Endodermal cell (in vitro differentiated cells): ENCODE measurements around the gene COX4I2. TPM values are rescaled to one million over a fixed set of nuclear protein-coding genes. Genes with fewer than 3 reads are reported as not detected.

Source experiments
- DNase-seq: peaks from one replicate; pipeline ENCODE4 v3.0.0-alpha.2; 2017
- H3K27ac ChIP-seq: 2 replicates; pipeline ENCODE4 v1.5.1; 2013; ENCODE audit warnings: mild to moderate bottlenecking, low read depth, low read length, moderate library complexity
- H3K27me3 ChIP-seq: 2 replicates; pipeline ENCODE4 v1.6.1; 2013; ENCODE audit warnings: mild to moderate bottlenecking, low read length, moderate library complexity; ENCODE audit not compliant: insufficient read depth, control insufficient read depth, poor library complexity, severe bottlenecking
- H3K36me3 ChIP-seq: 2 replicates; pipeline ENCODE4 v1.7.0; 2013; ENCODE audit warnings: mild to moderate bottlenecking, low read length, moderate library complexity; ENCODE audit not compliant: control insufficient read depth, insufficient read depth
- H3K4me1 ChIP-seq: one replicate; pipeline ENCODE4 v1.7.0; 2013; ENCODE audit warnings: low read length; ENCODE audit not compliant: control insufficient read depth, insufficient read depth
- H3K4me3 ChIP-seq: 2 replicates; pipeline ENCODE4 v1.5.1; 2013; ENCODE audit warnings: mild to moderate bottlenecking, low read length, moderate library complexity
- H3K9ac ChIP-seq: 2 replicates; pipeline ENCODE4 v1.6.1; 2013; ENCODE audit warnings: mild to moderate bottlenecking, low read length, moderate library complexity; ENCODE audit not compliant: poor library complexity, severe bottlenecking; ENCODE audit errors: extremely low read depth
- H3K9me3 ChIP-seq: 2 replicates; pipeline ENCODE4 v1.6.1; 2013; ENCODE audit warnings: mild to moderate bottlenecking, low read length, moderate library complexity; ENCODE audit not compliant: control insufficient read depth
- H3K27ac Mint-ChIP-seq: 2 replicates; pipeline ENCODE4 v1.8.0; 2020; ENCODE audit warnings: mixed read lengths
- H3K27me3 Mint-ChIP-seq: 2 replicates; pipeline ENCODE4 v1.8.0; 2021; ENCODE audit warnings: mild to moderate bottlenecking, mixed read lengths; ENCODE audit not compliant: insufficient read depth
- H3K36me3 Mint-ChIP-seq: 2 replicates; pipeline ENCODE4 v1.8.0; 2020; ENCODE audit warnings: low read depth, mixed read lengths
- H3K4me1 Mint-ChIP-seq: 2 replicates; pipeline ENCODE4 v1.8.0; 2020; ENCODE audit warnings: mixed read lengths
- H3K4me3 Mint-ChIP-seq: 2 replicates; pipeline ENCODE4 v1.8.0; 2020; ENCODE audit warnings: mild to moderate bottlenecking, moderate library complexity, mixed read lengths
- H3K9me3 Mint-ChIP-seq: 2 replicates; pipeline ENCODE4 v1.8.0; 2020; ENCODE audit warnings: mild to moderate bottlenecking, mixed read lengths
- WGBS, 2 experiments: methylation state at CpG; one replicate each; pipeline versions ENCODE4 v1.1.5 to v1.1.7; 2013; ENCODE audit warnings: missing lambda C conversion rate in 2 of 2, mixed read lengths in 1 of 2; ENCODE audit not compliant: insufficient coverage in 1 of 2, insufficient read length in 1 of 2; 5-methylcytosine and 5-hydroxymethylcytosine counted together
- total RNA-seq, 2 donors: library from RNA; stranded (reverse); fragmentation: NEBNext Ultra II Directional in 1 of 2; extraction: Animal tissue kit (Norgen Biotek cat#: 25700) in 1 of 2; gene quantifications; 2 replicates in 1 of 2; 3 replicates in 1 of 2; pipeline ENCODE4 v1.2.1, GENCODE V29; 2021
- TF ChIP-seq, protein P1 (sequence below): fragments of 200-600 bp; sonication (generic); conservative IDR thresholded peaks from 2 replicates; pipeline ENCODE4 v1.5.0; 2021; ENCODE audit warnings: antibody characterized with exemption, mild to moderate bottlenecking

Gene COX4I2
- total RNA-seq, 2 donors from 2014 or later: not detected

DNA sequence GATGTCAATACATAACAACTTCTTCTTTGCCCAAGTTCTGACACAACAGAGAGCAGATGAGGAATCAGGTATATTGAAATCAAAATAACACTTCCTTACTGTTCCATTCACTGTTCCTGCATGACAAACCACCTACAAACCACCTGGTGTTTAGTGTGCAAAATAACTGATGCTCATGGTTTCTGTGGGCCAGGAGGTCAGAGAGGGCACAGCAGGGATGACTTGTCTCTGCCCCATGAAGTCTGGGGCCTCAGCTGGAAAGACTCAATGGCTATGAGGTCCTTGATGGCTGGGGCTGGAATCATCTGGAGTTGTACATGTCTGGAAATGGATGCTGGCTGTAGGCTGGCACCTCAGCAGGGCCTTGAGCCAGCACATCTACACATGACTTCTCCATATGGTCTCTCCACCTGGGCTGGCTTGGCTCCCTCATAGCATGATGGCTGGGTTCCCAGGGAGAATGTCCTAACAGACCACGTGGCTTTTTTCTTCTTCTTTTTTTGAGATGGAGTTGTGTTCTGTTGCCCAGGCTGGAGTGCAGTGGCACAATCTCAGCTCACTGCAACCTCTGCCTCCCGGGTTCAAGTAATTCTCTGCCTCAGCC is 7.4 kb upstream of the COX4I2 start:
- H3K4me3 ChIP-seq: no peak overlapping the region
- 86 to 100% methylated on average over 1 to 2 of the region's 2 CpGs for WGBS, 2 experiments
- no peaks in the 10 kb centered on the region for H3K9me3 ChIP-seq
- no peaks in the 10 kb centered on the region for H3K36me3 ChIP-seq
- no peak overlapping the region for H3K4me3 Mint-ChIP-seq
- no peak for DNase-seq
- no peak overlapping the region for H3K27ac ChIP-seq
- no peak overlapping the region for H3K27ac Mint-ChIP-seq
- no peaks in the 10 kb centered on the region for H3K27me3 Mint-ChIP-seq
- H3K9me3 Mint-ChIP-seq: no peaks in the 10 kb centered on the region
- no peak overlapping the region for H3K9ac ChIP-seq
- no peaks in the 10 kb centered on the region for H3K36me3 Mint-ChIP-seq
- H3K4me1 Mint-ChIP-seq: no peaks in the 10 kb centered on the region
- no peaks in the 10 kb centered on the region for H3K4me1 ChIP-seq
- TF ChIP-seq, protein P1, sequence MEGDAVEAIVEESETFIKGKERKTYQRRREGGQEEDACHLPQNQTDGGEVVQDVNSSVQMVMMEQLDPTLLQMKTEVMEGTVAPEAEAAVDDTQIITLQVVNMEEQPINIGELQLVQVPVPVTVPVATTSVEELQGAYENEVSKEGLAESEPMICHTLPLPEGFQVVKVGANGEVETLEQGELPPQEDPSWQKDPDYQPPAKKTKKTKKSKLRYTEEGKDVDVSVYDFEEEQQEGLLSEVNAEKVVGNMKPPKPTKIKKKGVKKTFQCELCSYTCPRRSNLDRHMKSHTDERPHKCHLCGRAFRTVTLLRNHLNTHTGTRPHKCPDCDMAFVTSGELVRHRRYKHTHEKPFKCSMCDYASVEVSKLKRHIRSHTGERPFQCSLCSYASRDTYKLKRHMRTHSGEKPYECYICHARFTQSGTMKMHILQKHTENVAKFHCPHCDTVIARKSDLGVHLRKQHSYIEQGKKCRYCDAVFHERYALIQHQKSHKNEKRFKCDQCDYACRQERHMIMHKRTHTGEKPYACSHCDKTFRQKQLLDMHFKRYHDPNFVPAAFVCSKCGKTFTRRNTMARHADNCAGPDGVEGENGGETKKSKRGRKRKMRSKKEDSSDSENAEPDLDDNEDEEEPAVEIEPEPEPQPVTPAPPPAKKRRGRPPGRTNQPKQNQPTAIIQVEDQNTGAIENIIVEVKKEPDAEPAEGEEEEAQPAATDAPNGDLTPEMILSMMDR: no peak
- no peaks in the 10 kb centered on the region for H3K27me3 ChIP-seq

DNA sequence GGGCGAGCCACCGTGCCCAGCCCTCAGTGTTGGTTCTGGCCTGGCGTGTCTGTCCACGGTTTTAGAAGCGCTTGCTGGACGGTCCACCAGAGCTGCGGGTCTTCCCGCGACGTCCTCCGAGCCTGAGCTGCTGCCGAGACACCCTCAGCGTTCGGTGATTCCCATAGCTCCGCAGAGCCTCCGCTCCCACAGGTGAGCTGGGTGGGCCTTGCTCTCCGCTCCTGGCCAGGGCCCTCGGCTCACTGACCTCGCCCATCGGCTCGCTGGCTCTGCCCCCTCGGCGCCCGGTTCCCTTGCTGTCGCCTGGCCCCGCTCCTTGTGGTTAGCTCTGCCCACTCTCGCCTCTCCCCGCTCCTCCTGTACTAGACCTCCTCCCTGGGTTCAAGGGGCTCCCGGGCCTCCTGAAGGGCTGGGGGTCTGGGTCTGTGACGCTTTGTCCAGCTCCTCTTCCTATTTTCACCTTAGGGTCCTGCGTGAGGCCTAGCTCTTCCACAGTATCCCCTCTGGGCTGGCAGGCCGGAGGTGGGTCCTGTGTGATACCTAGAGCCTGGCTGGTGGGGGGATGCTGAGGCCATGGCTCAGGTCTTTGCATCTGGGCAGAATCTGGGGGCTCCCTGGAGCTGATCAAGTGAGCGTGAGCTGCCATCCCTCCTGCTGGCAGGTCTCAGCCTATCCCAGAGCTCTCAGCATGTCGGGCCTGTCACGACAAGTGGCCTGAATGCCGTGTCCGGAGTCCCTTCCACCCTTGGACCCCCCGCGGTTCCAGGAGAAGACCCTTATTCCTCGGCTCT is 5.0 kb upstream of the COX4I2 start:
- Histone ChIP-seq H3K4me1 (no peaks in the 10 kb centered on the region), H3K36me3 (no peaks in the 10 kb centered on the region), H3K27ac (no peak overlapping the region), H3K9ac (no peak overlapping the region), H3K27me3 (no peaks in the 10 kb centered on the region), H3K9me3 (no peaks in the 10 kb centered on the region), H3K4me3 (no peak overlapping the region)
- DNase-seq: no peak
- Mint-ChIP-seq H3K27ac (peak overlapping the region; percentile 30), H3K36me3 (no peaks in the 10 kb centered on the region), H3K4me3 (no peak overlapping the region), H3K27me3 (no peaks in the 10 kb centered on the region), H3K4me1 (no peaks in the 10 kb centered on the region), H3K9me3 (no peaks in the 10 kb centered on the region)
- WGBS, 2 experiments: 93 to 95% methylated on average over 31 to 40 of the region's 40 CpGs
- TF ChIP-seq, protein P1: no peak

DNA sequence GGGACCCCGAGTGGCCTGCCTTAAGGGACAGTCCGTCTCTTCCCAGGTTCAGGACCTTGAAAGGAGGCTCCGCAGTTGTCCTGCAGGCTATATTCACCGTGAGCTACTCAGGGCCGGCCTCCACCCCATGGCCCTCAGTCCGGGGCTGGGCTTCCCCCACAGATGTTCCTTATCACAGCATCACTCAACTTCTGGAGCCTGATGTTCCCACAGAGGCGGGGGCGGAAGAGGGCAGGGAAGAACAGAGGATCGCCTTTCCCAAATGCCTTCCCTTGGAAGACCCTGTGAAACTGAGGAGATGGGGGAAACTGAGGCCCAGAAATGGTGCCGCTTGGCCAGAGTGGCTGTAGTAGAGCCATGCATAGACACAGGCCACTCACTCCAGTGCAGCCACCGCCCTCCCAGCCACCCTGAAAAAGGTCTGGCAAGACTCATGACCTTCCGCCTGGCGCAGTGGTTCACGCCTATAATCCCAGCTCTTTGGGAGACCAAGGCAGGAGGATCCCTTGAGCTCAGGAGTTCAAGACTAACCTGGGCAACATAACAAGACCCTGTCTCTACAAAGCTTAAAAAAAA is 4.3 kb upstream of the COX4I2 start:
- Histone ChIP-seq H3K4me3 (no peak overlapping the region), H3K36me3 (no peaks in the 10 kb centered on the region), H3K27me3 (no peaks in the 10 kb centered on the region), H3K27ac (no peak overlapping the region), H3K4me1 (no peaks in the 10 kb centered on the region), H3K9me3 (no peaks in the 10 kb centered on the region), H3K9ac (no peak overlapping the region)
- H3K36me3 Mint-ChIP-seq: no peaks in the 10 kb centered on the region
- TF ChIP-seq, protein P1: no peak
- WGBS, 2 experiments: 95 to 97% methylated on average over 10 to 14 of the region's 14 CpGs
- no peaks in the 10 kb centered on the region for H3K9me3 Mint-ChIP-seq
- no peak overlapping the region for H3K4me3 Mint-ChIP-seq
- no peak overlapping the region for H3K27ac Mint-ChIP-seq
- no peaks in the 10 kb centered on the region for H3K27me3 Mint-ChIP-seq
- no peaks in the 10 kb centered on the region for H3K4me1 Mint-ChIP-seq
- DNase-seq: no peak
